ENCODE data around the gene LAG3. TPM values are rescaled to one million over a fixed set of nuclear protein-coding genes. Genes with fewer than 3 reads are reported as not detected.

Gene LAG3
- total and polyA plus RNA-seq, 2 experiments from 2014 or later = 3.7 to 4.7 TPM

DNA sequence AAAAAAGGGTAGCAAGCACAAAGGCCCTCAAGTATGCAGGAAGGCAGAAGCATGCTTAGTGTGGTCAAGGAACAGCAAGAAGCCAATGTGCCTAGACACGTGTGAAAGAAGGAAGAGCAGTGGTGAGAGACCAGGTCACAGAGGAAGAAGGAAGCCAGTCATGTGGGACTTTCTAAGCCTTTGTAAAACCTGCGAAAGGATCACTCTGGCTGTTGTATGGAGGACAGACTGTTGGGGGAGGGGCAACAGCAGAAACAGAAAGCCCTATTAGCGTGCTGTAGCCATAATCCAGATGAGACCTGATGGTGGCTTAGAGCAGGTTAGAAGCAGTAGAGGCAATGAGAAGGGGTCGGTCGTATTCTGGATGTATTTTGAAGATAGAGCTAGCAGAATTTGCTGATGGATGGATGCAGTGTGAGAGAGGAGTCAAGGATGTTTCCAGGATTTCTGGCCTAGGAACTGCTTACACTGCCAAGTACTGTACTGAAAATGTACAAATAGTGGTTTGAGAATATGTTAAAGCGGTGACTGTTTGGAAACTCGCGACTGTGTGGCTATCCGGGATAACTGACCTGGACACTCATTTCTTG lies 13.7 kb upstream of the LAG3 start:
- ATAC-seq (no peak), DNase-seq (ENCODE audit: low spot score) (peak; percentile 41)
- no peaks in the 10 kb centered on the region; the same call in 1 of the 2 replicates for H3F3A ChIP-seq (replicated peaks; ENCODE audit: low read depth)
- Mint-ChIP-seq H3K27ac (no peak overlapping the region), H3K27me3 (ENCODE audit: insufficient read depth, low read depth, poor library complexity) (peaks cover 19% of the 10 kb centered on the region), H3K4me3 (no peak overlapping the region; the same call in 2 of the 3 replicates), H3K36me3 (ENCODE audit: low read depth) (no peaks in the 10 kb centered on the region; the same call in 2 of the 3 replicates), H3K9me3 (no peaks in the 10 kb centered on the region), H3K4me1 (peaks cover 36% of the 10 kb centered on the region)
- H3K4me1 ChIP-seq (ENCODE audit: insufficient read depth) = peaks cover 18% of the 10 kb centered on the region
- no peak overlapping the region for H3K27ac ChIP-seq (ENCODE audit: low read depth)
- peaks cover 13% of the 10 kb centered on the region for H3K9me2 ChIP-seq (ENCODE audit: insufficient read depth)
- no peaks in the 10 kb centered on the region for H3K79me2 ChIP-seq (replicated peaks; ENCODE audit: insufficient read depth)
- H4K20me1 ChIP-seq (replicated peaks; ENCODE audit: insufficient read depth) = no peaks in the 10 kb centered on the region
- H2AFZ ChIP-seq = peak overlapping the region; percentile 40
- H3K27me3 ChIP-seq (ENCODE audit: insufficient read depth) = no peaks in the 10 kb centered on the region
- TF ChIP-seq NANOG (IDR thresholded peaks at IDR 0.05; ENCODE audit: borderline replicate concordance) (no peak), ZNF331 (CRISPR knock-in tag; IDR thresholded peaks at IDR 0.05; ENCODE audit: low read depth) (no peak), STAT1 (IDR thresholded peaks at IDR 0.05; ENCODE audit: unreplicated experiment) (no peak), CTCF (conservative IDR thresholded peaks at IDR 0.05; ENCODE audit: low read depth in 2 of 2) (no peak), POLR2AphosphoS5 (IDR thresholded peaks at IDR 0.05; ENCODE audit: low read depth) (no peak), ZNF114 (CRISPR knock-in tag; IDR thresholded peaks at IDR 0.05) (no peak), EZH2phosphoT487 (IDR thresholded peaks at IDR 0.05; ENCODE audit: unreplicated experiment) (no peak), ZNF462 (CRISPR knock-in tag; IDR thresholded peaks at IDR 0.05) (no peak), CREB1 (CRISPR knock-in tag; IDR thresholded peaks at IDR 0.05; ENCODE audit: low read depth) (no peak), EZH2 (IDR thresholded peaks at IDR 0.05; ENCODE audit: low read depth, unreplicated experiment) (no peak), JUNB (IDR thresholded peaks at IDR 0.05; ENCODE audit: unreplicated experiment) (no peak)
- TF ChIP-seq, protein P1, sequence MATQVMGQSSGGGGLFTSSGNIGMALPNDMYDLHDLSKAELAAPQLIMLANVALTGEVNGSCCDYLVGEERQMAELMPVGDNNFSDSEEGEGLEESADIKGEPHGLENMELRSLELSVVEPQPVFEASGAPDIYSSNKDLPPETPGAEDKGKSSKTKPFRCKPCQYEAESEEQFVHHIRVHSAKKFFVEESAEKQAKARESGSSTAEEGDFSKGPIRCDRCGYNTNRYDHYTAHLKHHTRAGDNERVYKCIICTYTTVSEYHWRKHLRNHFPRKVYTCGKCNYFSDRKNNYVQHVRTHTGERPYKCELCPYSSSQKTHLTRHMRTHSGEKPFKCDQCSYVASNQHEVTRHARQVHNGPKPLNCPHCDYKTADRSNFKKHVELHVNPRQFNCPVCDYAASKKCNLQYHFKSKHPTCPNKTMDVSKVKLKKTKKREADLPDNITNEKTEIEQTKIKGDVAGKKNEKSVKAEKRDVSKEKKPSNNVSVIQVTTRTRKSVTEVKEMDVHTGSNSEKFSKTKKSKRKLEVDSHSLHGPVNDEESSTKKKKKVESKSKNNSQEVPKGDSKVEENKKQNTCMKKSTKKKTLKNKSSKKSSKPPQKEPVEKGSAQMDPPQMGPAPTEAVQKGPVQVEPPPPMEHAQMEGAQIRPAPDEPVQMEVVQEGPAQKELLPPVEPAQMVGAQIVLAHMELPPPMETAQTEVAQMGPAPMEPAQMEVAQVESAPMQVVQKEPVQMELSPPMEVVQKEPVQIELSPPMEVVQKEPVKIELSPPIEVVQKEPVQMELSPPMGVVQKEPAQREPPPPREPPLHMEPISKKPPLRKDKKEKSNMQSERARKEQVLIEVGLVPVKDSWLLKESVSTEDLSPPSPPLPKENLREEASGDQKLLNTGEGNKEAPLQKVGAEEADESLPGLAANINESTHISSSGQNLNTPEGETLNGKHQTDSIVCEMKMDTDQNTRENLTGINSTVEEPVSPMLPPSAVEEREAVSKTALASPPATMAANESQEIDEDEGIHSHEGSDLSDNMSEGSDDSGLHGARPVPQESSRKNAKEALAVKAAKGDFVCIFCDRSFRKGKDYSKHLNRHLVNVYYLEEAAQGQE (IDR thresholded peaks at IDR 0.05; ENCODE audit: unreplicated experiment) = no peak
- TF ChIP-seq, protein P2, sequence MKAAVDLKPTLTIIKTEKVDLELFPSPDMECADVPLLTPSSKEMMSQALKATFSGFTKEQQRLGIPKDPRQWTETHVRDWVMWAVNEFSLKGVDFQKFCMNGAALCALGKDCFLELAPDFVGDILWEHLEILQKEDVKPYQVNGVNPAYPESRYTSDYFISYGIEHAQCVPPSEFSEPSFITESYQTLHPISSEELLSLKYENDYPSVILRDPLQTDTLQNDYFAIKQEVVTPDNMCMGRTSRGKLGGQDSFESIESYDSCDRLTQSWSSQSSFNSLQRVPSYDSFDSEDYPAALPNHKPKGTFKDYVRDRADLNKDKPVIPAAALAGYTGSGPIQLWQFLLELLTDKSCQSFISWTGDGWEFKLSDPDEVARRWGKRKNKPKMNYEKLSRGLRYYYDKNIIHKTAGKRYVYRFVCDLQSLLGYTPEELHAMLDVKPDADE (IDR thresholded peaks at IDR 0.05) = no peak
- H3K4me2 ChIP-seq = no peak overlapping the region
- no peak overlapping the region for H3K4me3 ChIP-seq
- no peaks in the 10 kb centered on the region for H3K36me3 ChIP-seq (ENCODE audit: insufficient read depth)
